ENCODE data around the gene OR2A5. TPM values are rescaled to one million over a fixed set of nuclear protein-coding genes. Genes with fewer than 3 reads are reported as not detected.

Gene OR2A5
- total and polyA plus RNA-seq, 2 of the 4 experiments (the other 2 are of a cell fraction) = not detected

GRCh38 chr7:144024213-144024612 is 24.5 kb upstream of the OR2A5 start:
- Histone ChIP-seq H2BK20ac (ENCODE audit: low read depth, low read length) (no peak overlapping the region), H3K4ac (ENCODE audit: low read depth, low read length) (no peak overlapping the region), H3K9ac (ENCODE audit: low read depth, low read length) (no peak overlapping the region), H3K27ac (ENCODE audit: insufficient read depth, low read length) (no peak overlapping the region), H2BK15ac (ENCODE audit: low read depth, low read length) (no peak overlapping the region), H3K18ac (ENCODE audit: low read depth, low read length) (no peak overlapping the region), H3K79me1 (ENCODE audit: low read depth in 1 of 2, low read length in 2 of 2) (no peaks in the 10 kb centered on the region), H3K56ac (ENCODE audit: extremely low read depth, insufficient read depth, low read length) (no peak overlapping the region), H3K4me2 (ENCODE audit: low read depth, low read length) (no peak overlapping the region), H4K20me1 (ENCODE audit: insufficient read depth, low read length) (no peaks in the 10 kb centered on the region), H4K8ac (ENCODE audit: low read depth in 2 of 2, low read length in 2 of 2) (no peak overlapping the region), H3K27me3 (ENCODE audit: control insufficient read depth, insufficient read depth, low read length) (peaks cover 2% of the 10 kb centered on the region), H3K4me1 (ENCODE audit: control insufficient read depth, insufficient read depth, low read length) (no peaks in the 10 kb centered on the region), H2AK5ac (ENCODE audit: low read depth, low read length) (no peak overlapping the region), H2AK9ac (replicated peaks; ENCODE audit: low read depth, low read length, poor library complexity) (no peak overlapping the region), H4K91ac (ENCODE audit: insufficient read depth, low read depth, low read length) (no peak overlapping the region), H3K4me3 (ENCODE audit: insufficient read depth, low read depth, low read length) (no peak overlapping the region), H3K36me3 (ENCODE audit: control insufficient read depth, insufficient read depth, low read length) (no peaks in the 10 kb centered on the region), H2BK120ac (ENCODE audit: low read depth, low read length) (no peak overlapping the region), H3K23ac (ENCODE audit: low read depth, low read length) (no peak overlapping the region), H3K14ac (replicated peaks; ENCODE audit: low read depth, low read length) (no peak overlapping the region), H3K9me3 (ENCODE audit: control insufficient read depth, insufficient read depth, low read length) (no peaks in the 10 kb centered on the region), H4K5ac (ENCODE audit: low read depth, low read length) (no peak overlapping the region), H2BK5ac (ENCODE audit: low read depth, low read length, poor library complexity, severe bottlenecking) (no peak overlapping the region), H3K9me1 (ENCODE audit: insufficient read depth, low read length) (no peaks in the 10 kb centered on the region), H2AFZ (replicated peaks; ENCODE audit: low read length, poor library complexity) (no peak overlapping the region)
- ChIA-PET POLR2A (ENCODE audit: unreplicated experiment) (no interaction called here), CTCF (no interaction called here)
- no peak for DNase-seq
- in situ Hi-C loops (cut with MboI; ENCODE audit: low sequenced_read_pairs) (no loop called here), intact Hi-C loops (cut with micrococcal nuclease) (no loop called here), dilution Hi-C loops (cut with HindIII; ENCODE audit: low sequenced_read_pairs, unreplicated experiment) (no loop called here)
- BruUV-seq (replicated peaks) = no TSS peak
- ATAC-seq (ENCODE audit: low read depth) = no peak
- 72% methylated on average over 2 of the region's 3 CpGs; no CpG with 5 or more reads in 1 of the 2 experiments for WGBS, 2 experiments (ENCODE audit: extremely low coverage in 2 of 2, insufficient read length in 1 of 2)
- TF ChIP-seq POLR2A (IDR thresholded peaks at IDR 0.05; ENCODE audit: low read depth, low read length) (no peak), CEBPB (IDR thresholded peaks at IDR 0.05; ENCODE audit: low read depth, low read length) (no peak), MAFK (IDR thresholded peaks at IDR 0.05; ENCODE audit: low read depth, low read length) (no peak), CTCF (conservative IDR thresholded peaks at IDR 0.05; ENCODE audit: low read depth, low read length) (no peak), NFE2L2 (IDR thresholded peaks at IDR 0.05; ENCODE audit: low read depth, low read length) (no peak), BHLHE40 (IDR thresholded peaks at IDR 0.05; ENCODE audit: low read depth, low read length) (no peak), ELK1 (IDR thresholded peaks at IDR 0.05; ENCODE audit: borderline replicate concordance, low read depth, low read length) (no peak), MAZ (IDR thresholded peaks at IDR 0.05; ENCODE audit: borderline replicate concordance, low read depth, low read length) (no peak), RAD21 (IDR thresholded peaks at IDR 0.05; ENCODE audit: low read length) (no peak)

Measured in IMR-90 (cell line).